Activated T-helper 17 cell treated with anti-CD3 and anti-CD28 coated beads, Interleukin-2, amount 50 U/mL, for 72 hours (primary cell): ENCODE measurements around the gene ZNF496. TPM values are rescaled to one million over a fixed set of nuclear protein-coding genes. Genes with fewer than 3 reads are reported as not detected.
"Not testable (repeated sequence)": the region's sequence is repeated elsewhere in the genome, so short reads cannot be mapped to it uniquely, and the experiment has no call there.

Experiments
- ATAC-seq: fragments of 150-1000 bp; cut with Tn5 transposase; replicated peaks from 2 replicates; pipeline ENCODE4 v1.10.0; 2021; ENCODE audit warnings: mild to moderate bottlenecking, moderate library complexity
- H3K27ac Mint-ChIP-seq: one replicate; pipeline ENCODE4 v1.8.0; 2022; ENCODE audit warnings: mixed read lengths
- H3K27me3 Mint-ChIP-seq: one replicate; pipeline ENCODE4 v1.8.0; 2022; ENCODE audit warnings: mixed read lengths
- H3K36me3 Mint-ChIP-seq: one replicate; pipeline ENCODE4 v1.8.0; 2022; ENCODE audit warnings: low read depth, mild to moderate bottlenecking, mixed read lengths
- H3K4me1 Mint-ChIP-seq: one replicate; pipeline ENCODE4 v1.8.0; 2022; ENCODE audit warnings: mixed read lengths
- H3K4me3 Mint-ChIP-seq: one replicate; pipeline ENCODE4 v1.8.0; 2022; ENCODE audit warnings: mild to moderate bottlenecking, mixed read lengths
- H3K9me3 Mint-ChIP-seq: one replicate; pipeline ENCODE4 v1.8.0; 2022; ENCODE audit warnings: mixed read lengths
- total RNA-seq, 2 donors: library from RNA; stranded (reverse); gene quantifications; one replicate each; pipeline ENCODE4 v1.2.3, GENCODE V29; 2022

ZNF496 gene
- total RNA-seq, 2 donors from 2014 or later: 2.0 to 4.3 TPM

DNA sequence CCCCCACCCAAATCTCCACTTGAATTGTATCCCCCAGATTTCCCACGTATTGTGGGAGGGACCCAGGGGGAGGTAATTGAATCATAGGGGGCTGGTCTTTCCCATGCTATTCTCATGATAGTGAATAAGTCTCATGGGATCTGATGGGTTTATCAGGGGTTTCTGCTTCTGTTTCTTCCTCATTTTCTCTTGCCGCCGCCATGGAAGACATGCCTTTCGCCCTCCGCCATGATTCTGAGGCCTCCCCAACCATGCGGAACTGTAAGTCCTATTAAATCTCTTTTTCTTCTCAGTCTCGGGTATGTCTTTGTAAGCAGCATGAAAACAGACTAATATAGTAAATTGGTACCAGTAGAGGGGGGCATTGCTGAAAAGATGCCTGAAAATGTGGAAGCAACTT lies 33.4 kb upstream of the ZNF496 start:
- no peaks in the 10 kb centered on the region for H3K9me3 Mint-ChIP-seq
- H3K27ac Mint-ChIP-seq: no peak overlapping the region
- H3K36me3 Mint-ChIP-seq: no peaks in the 10 kb centered on the region
- ATAC-seq: no peak
- H3K4me3 Mint-ChIP-seq: no peak overlapping the region
- no peaks in the 10 kb centered on the region for H3K4me1 Mint-ChIP-seq
- H3K27me3 Mint-ChIP-seq: peaks cover 27% of the 10 kb centered on the region

GRCh38 chr1:247363000-247363399 lies 31.3 kb upstream of the ZNF496 start:
- H3K27me3 Mint-ChIP-seq: peaks cover 39% of the 10 kb centered on the region
- not testable (repeated sequence) for H3K36me3 Mint-ChIP-seq, H3K27ac Mint-ChIP-seq, H3K4me1 Mint-ChIP-seq, H3K9me3 Mint-ChIP-seq, H3K4me3 Mint-ChIP-seq, ATAC-seq

DNA sequence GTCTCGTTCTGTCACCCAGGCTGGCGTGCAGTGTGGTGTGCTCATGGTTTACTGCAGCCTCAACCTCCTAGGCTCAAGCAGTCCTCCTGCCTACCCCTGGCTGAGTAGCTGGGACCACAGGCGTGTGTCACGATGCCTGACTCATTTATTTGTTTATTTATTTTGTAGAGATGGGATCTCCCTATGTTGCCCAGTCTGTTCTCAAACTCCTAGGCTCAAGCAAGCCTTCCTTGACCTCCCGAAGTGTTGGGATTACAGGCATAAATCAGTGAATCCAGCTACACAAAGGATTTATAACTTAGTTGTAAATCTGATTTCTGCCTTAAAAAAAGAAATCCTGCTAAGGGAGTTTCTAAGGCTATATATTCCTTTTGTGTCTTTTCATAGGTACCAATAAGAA lies 30.5 kb upstream of the ZNF496 start:
- H3K4me3 Mint-ChIP-seq: no peak overlapping the region
- H3K27me3 Mint-ChIP-seq: peaks cover 43% of the 10 kb centered on the region
- no peak overlapping the region for H3K27ac Mint-ChIP-seq
- H3K9me3 Mint-ChIP-seq: no peaks in the 10 kb centered on the region
- no peaks in the 10 kb centered on the region for H3K36me3 Mint-ChIP-seq
- H3K4me1 Mint-ChIP-seq: no peaks in the 10 kb centered on the region
- ATAC-seq: no peak

DNA sequence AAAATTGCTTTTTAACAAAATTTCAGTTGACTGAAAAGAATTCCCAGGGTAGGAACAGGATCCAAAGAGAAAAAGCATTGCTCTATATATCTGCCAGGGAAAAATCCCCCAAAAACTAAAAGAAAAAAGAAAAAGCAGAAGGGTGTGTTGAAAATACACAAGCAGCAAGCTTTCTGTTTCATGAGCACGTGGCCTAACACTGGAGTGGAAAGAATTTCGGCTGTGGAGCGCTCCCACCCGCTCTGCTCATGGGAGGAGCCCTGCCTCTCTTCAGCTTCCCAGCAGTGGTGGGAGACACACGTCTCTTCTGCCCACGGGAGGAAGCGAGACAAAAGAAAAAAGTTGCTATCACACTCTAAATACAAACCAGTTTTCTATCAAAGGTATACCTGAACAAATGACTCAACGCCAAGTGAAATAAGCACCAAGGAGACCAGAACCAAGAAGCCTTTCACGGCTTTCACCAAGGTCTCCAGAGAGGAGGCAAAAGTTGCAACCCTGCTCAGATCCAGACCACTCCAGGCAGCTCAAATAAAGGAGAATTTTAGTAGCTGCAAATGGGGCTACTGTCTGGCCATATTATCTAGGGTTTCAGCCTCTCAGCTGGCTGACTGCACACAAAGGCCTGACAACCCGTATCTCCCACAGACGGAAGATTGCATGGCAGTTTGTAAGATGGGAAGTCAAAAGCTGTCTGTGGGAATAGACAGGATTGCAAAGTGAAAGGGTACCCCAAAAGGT lies 29.5 kb upstream of the ZNF496 start:
- peaks cover 2% of the 10 kb centered on the region for H3K9me3 Mint-ChIP-seq
- peaks cover 40% of the 10 kb centered on the region for H3K27me3 Mint-ChIP-seq
- no peaks in the 10 kb centered on the region for H3K36me3 Mint-ChIP-seq
- no peak overlapping the region for H3K4me3 Mint-ChIP-seq
- no peak for ATAC-seq
- H3K27ac Mint-ChIP-seq: no peak overlapping the region
- H3K4me1 Mint-ChIP-seq: no peaks in the 10 kb centered on the region

DNA sequence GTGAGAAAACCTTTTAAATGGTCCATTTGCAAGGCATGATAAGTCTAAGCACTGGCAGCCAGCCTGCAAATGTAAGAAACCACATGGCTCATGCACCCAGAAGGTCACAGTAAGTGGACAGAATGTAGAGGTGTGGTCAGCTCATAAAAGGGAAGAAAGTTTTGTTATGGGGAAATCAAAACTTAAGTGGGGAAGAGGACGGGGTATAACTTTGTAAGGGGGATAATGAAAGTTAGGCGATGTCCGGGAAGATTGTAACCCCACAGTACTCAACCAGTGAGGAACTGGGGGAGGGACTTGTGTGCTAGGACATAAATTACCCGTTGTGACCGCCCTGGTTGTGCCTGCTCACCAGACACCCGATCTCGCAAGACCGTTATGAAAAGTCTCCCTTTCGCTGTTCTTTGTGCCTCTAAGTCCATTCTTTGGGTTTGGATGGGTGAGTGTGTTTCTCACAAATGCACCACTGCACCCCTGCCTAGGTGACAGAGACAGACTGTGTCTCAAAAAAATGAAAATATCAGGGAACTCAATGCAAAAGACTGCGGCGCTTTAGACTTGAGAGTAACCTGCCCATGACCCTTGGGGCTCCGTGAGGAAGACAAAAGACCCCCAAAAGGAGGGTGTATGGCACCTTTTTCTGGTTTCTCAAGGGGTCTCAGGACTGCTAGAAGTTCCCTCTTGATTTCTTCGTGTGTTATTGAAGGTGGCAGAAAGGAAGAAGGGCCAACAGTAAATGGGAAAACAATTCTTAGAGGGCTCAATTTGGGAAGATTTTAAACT lies 28.6 kb upstream of the ZNF496 start:
- no peak for ATAC-seq
- peaks cover 39% of the 10 kb centered on the region for H3K27me3 Mint-ChIP-seq

DNA sequence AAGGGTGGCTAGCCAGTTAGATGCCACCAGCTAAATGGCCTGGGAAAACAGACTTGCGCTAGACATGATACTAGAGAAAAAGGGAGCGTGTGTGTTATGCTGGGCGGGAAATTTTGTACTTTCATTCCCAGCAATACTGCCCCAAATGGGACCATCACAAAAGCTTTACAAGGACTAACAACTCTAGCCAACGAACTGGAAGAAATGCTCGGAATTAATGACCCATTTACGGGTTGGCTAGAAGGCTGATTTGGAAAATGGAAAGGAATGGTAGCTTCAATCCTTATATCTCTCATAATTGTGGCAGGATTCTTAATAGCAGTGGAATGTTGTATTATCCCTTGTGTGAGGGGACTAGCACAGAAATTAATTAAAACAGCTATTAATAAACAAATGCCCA lies 27.9 kb upstream of the ZNF496 start:
- H3K27ac Mint-ChIP-seq: no peak overlapping the region
- no peak for ATAC-seq
- no peak overlapping the region for H3K4me3 Mint-ChIP-seq
- H3K36me3 Mint-ChIP-seq: no peaks in the 10 kb centered on the region
- H3K4me1 Mint-ChIP-seq: no peaks in the 10 kb centered on the region
- H3K9me3 Mint-ChIP-seq: peaks cover 8% of the 10 kb centered on the region
- peaks cover 36% of the 10 kb centered on the region for H3K27me3 Mint-ChIP-seq

More for the DNA sequence above, 28.6 kb upstream of the ZNF496 start:
- H3K9me3 Mint-ChIP-seq: peaks cover 8% of the 10 kb centered on the region
- no peaks in the 10 kb centered on the region for H3K36me3 Mint-ChIP-seq
- H3K4me3 Mint-ChIP-seq: no peak overlapping the region
- H3K27ac Mint-ChIP-seq: no peak overlapping the region
- H3K4me1 Mint-ChIP-seq: no peaks in the 10 kb centered on the region

- no peak overlapping the region for H3K27ac Mint-ChIP-seq
- H3K4me3 Mint-ChIP-seq: no peak overlapping the region
- H3K4me1 Mint-ChIP-seq: no peaks in the 10 kb centered on the region
- H3K9me3 Mint-ChIP-seq: peaks cover 8% of the 10 kb centered on the region
- no peak for ATAC-seq
- H3K36me3 Mint-ChIP-seq: no peaks in the 10 kb centered on the region
- peaks cover 36% of the 10 kb centered on the region for H3K27me3 Mint-ChIP-seq
These were observed 27.3 kb upstream of the ZNF496 start for GRCh38 chr1:247358920-247359319.

DNA sequence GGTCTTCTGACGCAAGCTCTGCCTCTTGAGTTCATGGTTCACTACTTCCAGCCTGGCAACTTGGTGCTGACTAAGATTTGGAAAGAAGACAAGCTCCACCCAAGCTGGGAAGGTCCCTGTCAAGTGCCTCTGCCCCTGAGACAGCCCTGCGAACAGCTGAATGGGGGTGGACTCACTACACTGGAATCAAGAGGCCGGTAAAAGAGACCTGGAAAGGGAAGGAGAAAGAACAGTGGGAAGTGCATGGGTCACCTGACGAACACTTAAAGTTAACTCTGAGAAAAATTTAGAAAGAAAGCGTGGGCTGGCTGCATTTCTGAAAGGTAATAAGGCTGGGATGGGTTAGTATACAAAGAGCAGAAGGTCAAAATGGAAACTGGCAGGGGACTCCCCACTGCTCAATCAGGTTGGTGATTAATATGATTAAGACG lies 26.1 kb upstream of the ZNF496 start:
- no peak overlapping the region for H3K4me3 Mint-ChIP-seq
- no peak overlapping the region for H3K27ac Mint-ChIP-seq
- ATAC-seq: no peak
- no peaks in the 10 kb centered on the region for H3K4me1 Mint-ChIP-seq
- H3K36me3 Mint-ChIP-seq: no peaks in the 10 kb centered on the region
- H3K27me3 Mint-ChIP-seq: peaks cover 33% of the 10 kb centered on the region
- H3K9me3 Mint-ChIP-seq: peaks cover 8% of the 10 kb centered on the region

GRCh38 chr1:247357052-247357780 lies 25.5 kb upstream of the ZNF496 start:
- Mint-ChIP-seq H3K36me3 (no peaks in the 10 kb centered on the region), H3K4me3 (no peak overlapping the region), H3K9me3 (peaks cover 8% of the 10 kb centered on the region), H3K27ac (no peak overlapping the region), H3K27me3 (peaks cover 33% of the 10 kb centered on the region), H3K4me1 (no peaks in the 10 kb centered on the region)
- ATAC-seq: no peak

DNA sequence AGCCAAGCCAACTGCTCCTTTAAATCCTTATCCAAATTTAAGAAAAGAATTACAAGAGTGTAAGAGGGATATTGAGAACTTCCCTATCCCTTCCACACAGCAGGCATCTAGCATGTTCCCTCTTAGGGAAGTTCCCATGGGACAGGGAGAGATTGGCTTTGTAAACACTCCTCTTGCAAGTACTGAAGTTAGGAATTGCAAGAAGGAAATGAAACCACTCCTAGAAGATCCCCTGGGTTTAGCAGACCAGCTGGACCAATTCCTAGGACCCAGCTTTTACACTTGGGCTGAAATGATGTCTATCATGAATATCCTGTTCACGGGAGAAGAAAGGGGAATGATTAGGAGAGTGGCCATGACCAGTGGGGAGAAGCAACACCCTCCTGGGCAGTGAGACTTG lies 23.5 kb upstream of the ZNF496 start:
- H3K4me1 Mint-ChIP-seq, H3K4me3 Mint-ChIP-seq, H3K9me3 Mint-ChIP-seq, ATAC-seq, H3K36me3 Mint-ChIP-seq, H3K27ac Mint-ChIP-seq: not testable (repeated sequence)
- peaks cover 25% of the 10 kb centered on the region for H3K27me3 Mint-ChIP-seq

GRCh38 chr1:247352175-247352574 lies 20.5 kb upstream of the ZNF496 start:
- ATAC-seq: no peak
- no peaks in the 10 kb centered on the region for H3K4me1 Mint-ChIP-seq
- H3K36me3 Mint-ChIP-seq: no peaks in the 10 kb centered on the region
- peaks cover 13% of the 10 kb centered on the region for H3K27me3 Mint-ChIP-seq
- H3K27ac Mint-ChIP-seq: no peak overlapping the region
- H3K4me3 Mint-ChIP-seq: no peak overlapping the region
- H3K9me3 Mint-ChIP-seq: peaks cover 8% of the 10 kb centered on the region

DNA sequence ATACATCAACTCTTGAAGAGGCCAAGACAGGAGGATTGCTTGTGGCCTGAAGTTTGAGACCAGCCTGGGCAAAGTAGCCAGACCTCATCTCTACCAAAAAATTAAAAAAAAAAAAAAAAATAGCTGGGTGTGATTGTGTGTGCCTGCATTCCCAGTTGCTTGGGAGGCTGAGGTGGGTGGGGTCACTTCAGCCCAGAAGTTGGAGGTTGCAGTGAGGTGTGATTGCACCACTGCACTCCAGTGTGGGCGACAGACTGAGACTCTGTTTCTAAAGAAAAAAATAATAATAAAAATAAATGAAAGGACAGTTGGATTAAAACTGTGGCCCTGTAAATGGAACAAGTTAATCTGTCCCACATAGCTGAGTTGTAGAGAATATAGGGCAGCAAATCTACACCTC lies 18.9 kb upstream of the ZNF496 start:
- no peak for ATAC-seq
- Mint-ChIP-seq H3K27me3 (peaks cover 9% of the 10 kb centered on the region), H3K36me3 (no peaks in the 10 kb centered on the region), H3K4me1 (no peaks in the 10 kb centered on the region), H3K4me3 (no peak overlapping the region), H3K9me3 (peaks cover 1% of the 10 kb centered on the region), H3K27ac (no peak overlapping the region)

DNA sequence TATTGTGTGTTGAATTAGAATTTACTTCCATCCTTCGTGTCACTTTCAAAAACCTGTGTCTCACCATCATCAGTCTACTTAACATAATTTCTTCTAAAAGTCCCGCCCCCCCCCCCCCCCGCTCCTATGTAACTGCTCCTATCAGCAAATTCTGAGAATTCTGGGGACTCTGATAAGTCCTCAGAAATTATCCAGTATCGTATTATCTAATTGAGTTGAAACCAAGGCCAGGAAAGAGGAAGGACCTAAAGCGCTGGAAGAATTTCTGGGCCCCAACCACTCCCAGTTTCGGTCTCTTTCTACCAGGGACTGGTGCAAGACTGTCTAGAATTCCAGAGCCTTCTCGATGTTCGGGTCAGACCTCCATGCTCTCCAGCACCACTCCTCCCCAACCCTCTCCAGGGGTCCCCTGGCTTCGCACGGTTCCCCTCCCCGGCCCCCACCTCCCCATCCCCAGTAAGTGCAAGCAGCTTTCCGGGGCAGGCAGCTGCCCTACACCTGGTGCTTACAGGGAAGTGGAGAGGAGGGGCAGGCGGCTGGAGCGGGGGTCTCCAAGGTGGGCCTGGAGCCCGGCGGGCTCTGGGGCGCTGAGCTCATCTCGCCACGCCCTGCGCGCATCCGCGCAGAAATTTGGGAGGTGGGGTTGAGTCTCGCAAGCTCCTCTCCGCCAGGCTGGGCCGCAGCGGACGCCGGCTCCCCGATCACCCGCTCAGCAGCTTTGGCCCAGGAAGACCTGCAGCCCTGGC lies 16.0 kb upstream of the ZNF496 start:
- ATAC-seq: no peak
- H3K4me1 Mint-ChIP-seq: peaks cover 8% of the 10 kb centered on the region
- H3K9me3 Mint-ChIP-seq: no peaks in the 10 kb centered on the region
- no peak overlapping the region for H3K27ac Mint-ChIP-seq
- H3K4me3 Mint-ChIP-seq: no peak overlapping the region
- no peaks in the 10 kb centered on the region for H3K36me3 Mint-ChIP-seq
- peaks cover 14% of the 10 kb centered on the region for H3K27me3 Mint-ChIP-seq

DNA sequence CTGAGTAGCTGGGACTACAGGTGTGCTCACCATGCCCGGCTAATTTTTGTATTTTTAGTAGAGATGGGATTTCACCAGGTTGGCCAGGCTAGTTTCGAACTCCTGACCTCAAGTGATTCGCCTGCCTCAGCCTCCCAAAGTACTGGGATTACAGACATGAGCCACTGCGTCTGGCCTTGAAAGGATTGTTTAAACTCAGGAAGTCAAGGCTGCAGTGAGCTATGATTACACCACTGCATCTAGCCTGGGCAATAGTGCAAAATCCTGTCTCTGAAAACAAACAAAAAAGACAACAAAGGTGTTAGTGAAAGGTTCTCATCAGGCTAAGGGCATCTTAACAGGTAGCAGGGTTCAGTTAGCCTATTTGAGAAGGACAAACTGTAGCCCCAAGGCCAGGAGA lies 14.2 kb upstream of the ZNF496 start:
- Mint-ChIP-seq H3K36me3 (no peaks in the 10 kb centered on the region), H3K27ac (no peak overlapping the region), H3K27me3 (peaks cover 14% of the 10 kb centered on the region), H3K4me3 (no peak overlapping the region), H3K4me1 (peaks cover 11% of the 10 kb centered on the region), H3K9me3 (no peaks in the 10 kb centered on the region)
- no peak for ATAC-seq
